Trophoblast cell (in vitro differentiated cells and primary cell): ENCODE data around the gene HMX1. TPM values are rescaled to one million over a fixed set of nuclear protein-coding genes. Genes with fewer than 3 reads are reported as not detected.

Source experiments
- DNase-seq, 2 donors: peaks; one replicate each; pipeline ENCODE4 v3.0.0-alpha.2; 2016
- H2AFZ ChIP-seq: 2 replicates; pipeline ENCODE4 v1.6.1; 2013; ENCODE audit warnings: low read length, moderate library complexity, mild to moderate bottlenecking; ENCODE audit not compliant: insufficient read depth, poor library complexity
- H2AK5ac ChIP-seq: 2 replicates; pipeline ENCODE4 v1.6.1; 2013; ENCODE audit warnings: mild to moderate bottlenecking, low read length
- H2BK120ac ChIP-seq: 2 replicates; pipeline ENCODE4 v1.6.1; 2013; ENCODE audit warnings: low read length, mild to moderate bottlenecking, moderate library complexity; ENCODE audit not compliant: insufficient read depth, poor library complexity
- H2BK12ac ChIP-seq: 2 replicates; pipeline ENCODE4 v1.6.1; 2013; ENCODE audit warnings: mild to moderate bottlenecking, low read length, moderate library complexity
- H2BK5ac ChIP-seq: 2 replicates; pipeline ENCODE4 v1.6.1; 2013; ENCODE audit warnings: low read length, low read depth, moderate library complexity, mild to moderate bottlenecking; ENCODE audit not compliant: poor library complexity
- H3K14ac ChIP-seq: 2 replicates; pipeline ENCODE4 v1.6.1; 2013; ENCODE audit warnings: mild to moderate bottlenecking, low read length
- H3K18ac ChIP-seq: 2 replicates; pipeline ENCODE4 v1.6.1; 2013; ENCODE audit warnings: mild to moderate bottlenecking, low read length
- H3K23ac ChIP-seq: 2 replicates; pipeline ENCODE4 v1.6.1; 2013; ENCODE audit warnings: low read length
- H3K27ac ChIP-seq: 2 replicates; pipeline ENCODE4 v1.5.1; 2013; ENCODE audit warnings: low read depth, mild to moderate bottlenecking, inconsistent platforms, low read length, moderate library complexity
- H3K27me3 ChIP-seq: 2 replicates; pipeline ENCODE4 v1.6.1; 2013; ENCODE audit warnings: inconsistent platforms, mild to moderate bottlenecking, low read length, moderate library complexity; ENCODE audit not compliant: insufficient read depth
- H3K36me3 ChIP-seq, 2 experiments: 1 replicate in 1 of 2; 2 replicates in 1 of 2; pipeline ENCODE4 v1.6.1; 2013; ENCODE audit warnings: low read length in 2 of 2, mild to moderate bottlenecking in 2 of 2, moderate library complexity in 1 of 2; ENCODE audit not compliant: insufficient read depth in 2 of 2, control insufficient read depth in 1 of 2
- H3K4ac ChIP-seq: 2 replicates; pipeline ENCODE4 v1.6.1; 2013; ENCODE audit warnings: low read depth, mild to moderate bottlenecking, low read length, moderate library complexity
- H3K4me1 ChIP-seq, 2 experiments: 1 replicate in 1 of 2; 2 replicates in 1 of 2; pipeline ENCODE4 v1.6.1; 2013; ENCODE audit warnings: low read length in 2 of 2, mild to moderate bottlenecking in 2 of 2, moderate library complexity in 1 of 2; ENCODE audit not compliant: insufficient read depth in 2 of 2, control insufficient read depth in 1 of 2
- H3K4me2 ChIP-seq: 2 replicates; pipeline ENCODE4 v1.6.1; 2013; ENCODE audit warnings: inconsistent platforms, mild to moderate bottlenecking, low read length, moderate library complexity
- H3K4me3 ChIP-seq: 2 replicates; pipeline ENCODE4 v1.5.1; 2013; ENCODE audit warnings: mild to moderate bottlenecking, low read depth, low read length, inconsistent platforms
- H3K79me1 ChIP-seq: one replicate; pipeline ENCODE4 v1.6.1; 2013; ENCODE audit warnings: low read length
- H3K79me2 ChIP-seq: 2 replicates; pipeline ENCODE4 v1.6.1; 2013; ENCODE audit warnings: low read length, mild to moderate bottlenecking; ENCODE audit not compliant: control insufficient read depth, insufficient read depth, poor library complexity
- H3K9ac ChIP-seq: 2 replicates; pipeline ENCODE4 v1.6.1; 2013; ENCODE audit warnings: mild to moderate bottlenecking, low read length
- H3K9me3 ChIP-seq: 2 replicates; pipeline ENCODE4 v1.6.1; 2013; ENCODE audit warnings: low read depth, mild to moderate bottlenecking, control low read depth, inconsistent platforms, low read length; ENCODE audit not compliant: insufficient read depth
- H4K12ac ChIP-seq: 2 replicates; pipeline ENCODE4 v1.6.1; 2013; ENCODE audit warnings: low read depth, mild to moderate bottlenecking, low read length, moderate library complexity
- H4K8ac ChIP-seq: 2 replicates; pipeline ENCODE4 v1.6.1; 2013; ENCODE audit warnings: low read depth, mild to moderate bottlenecking, low read length, moderate library complexity
- H4K91ac ChIP-seq: one replicate; pipeline ENCODE4 v1.6.1; 2013; ENCODE audit warnings: low read depth, mild to moderate bottlenecking, low read length, moderate library complexity
- WGBS: extraction: QIAGEN DNeasy Blood & Tissue Kit; methylation state at CpG from one replicate; pipeline ENCODE4 v1.1.7; 2013; ENCODE audit warnings: missing lambda C conversion rate; ENCODE audit not compliant: insufficient read length, insufficient coverage; ENCODE audit errors: extremely low coverage; 5-methylcytosine and 5-hydroxymethylcytosine counted together
- polyA plus RNA-seq: library from polyadenylated mRNA; stranded (reverse); fragments of 200-250 nt; gene quantifications from 2 replicates; pipeline ENCODE4 v1.2.3, GENCODE V29; 2013

Gene HMX1
- polyA plus RNA-seq = 0.72 and 0.77 TPM in 2 replicates

DNA sequence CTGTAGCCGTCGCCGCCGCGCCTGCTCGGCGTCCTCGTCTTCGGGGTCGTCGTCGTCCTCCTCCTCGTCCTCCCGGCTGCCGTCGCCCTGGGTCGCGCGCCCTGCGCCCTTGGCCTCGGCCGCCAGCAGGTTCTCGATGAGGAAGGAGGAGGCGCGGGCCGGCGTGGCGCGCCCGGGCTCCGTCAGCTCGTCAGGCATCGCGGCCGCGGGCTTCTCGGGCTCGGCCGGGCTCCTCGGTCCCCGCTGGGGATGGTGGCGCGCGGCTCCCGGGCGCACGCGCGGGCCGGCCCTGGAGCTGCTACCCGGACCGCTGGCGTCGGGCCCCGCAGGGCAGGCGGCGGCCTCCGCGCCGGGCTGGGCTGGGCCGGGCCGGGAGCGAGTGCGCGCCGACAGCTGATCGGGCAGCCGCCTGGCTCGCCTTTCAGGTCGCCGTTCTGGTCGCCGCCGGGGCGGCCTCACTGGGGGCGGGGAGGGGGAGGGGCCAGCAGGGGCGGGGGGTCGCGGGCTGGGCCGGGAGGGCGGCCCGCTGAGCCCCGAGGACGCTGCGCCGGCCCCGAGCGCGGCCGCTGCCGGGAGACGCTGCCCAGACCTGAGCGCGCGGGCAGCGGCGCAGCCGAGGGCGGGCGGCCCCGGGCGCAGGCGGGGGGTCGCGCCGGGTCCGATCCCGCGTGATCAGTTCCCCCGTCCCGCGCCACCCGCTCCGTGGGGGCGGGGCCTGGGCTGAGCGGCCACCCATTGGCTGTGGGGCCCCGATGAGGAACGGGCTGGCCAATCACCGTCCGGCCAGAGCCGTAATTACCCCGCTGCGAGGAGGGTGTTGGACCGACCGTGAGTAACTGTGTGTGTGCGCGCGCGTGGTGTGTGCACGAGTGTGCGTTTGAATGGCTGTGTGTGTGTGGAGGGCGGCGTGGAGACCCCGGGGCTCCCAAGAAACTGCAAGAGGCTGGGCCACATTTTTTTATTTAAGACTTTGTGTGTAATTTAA is at the start of gene HMX1:
Gene HMX1 (minus strand): TSS at position 423 of the 985 bp plus-strand sequence. CDS start 225 bp downstream, at position 198.
- peaks cover 4% of the 10 kb centered on the region for H3K9me3 ChIP-seq
- no peak within 1 kb of the TSS for H3K14ac ChIP-seq
- H3K4ac ChIP-seq = no peak within 1 kb of the TSS
- peak within 1 kb of the TSS; percentile 3 for H2AFZ ChIP-seq
- H2BK120ac ChIP-seq = no peak within 1 kb of the TSS
- H3K4me3 ChIP-seq = peak within 1 kb of the TSS; percentile 59
- no peak within 1 kb of the TSS for H2AK5ac ChIP-seq
- H3K79me2 ChIP-seq = no peaks in the 10 kb centered on the region
- H3K9ac ChIP-seq = no peak within 1 kb of the TSS
- no peak within 1 kb of the TSS for H4K12ac ChIP-seq
- no peaks in the 10 kb centered on the region for H3K79me1 ChIP-seq
- peak in 1 of 2 donors; percentile 18 for DNase-seq
- no peak within 1 kb of the TSS for H4K8ac ChIP-seq
- WGBS = no CpG with 5 or more reads among the region's 134 CpGs
- H2BK5ac ChIP-seq = no peak within 1 kb of the TSS
- H3K18ac ChIP-seq = no peak within 1 kb of the TSS
- H3K4me1 ChIP-seq = peaks cover 6% of the 10 kb centered on the region in 2 experiments
- no peak within 1 kb of the TSS for H2BK12ac ChIP-seq
- no peaks in the 10 kb centered on the region for H3K36me3 ChIP-seq
- no peak within 1 kb of the TSS for H3K27ac ChIP-seq
- H4K91ac ChIP-seq = no peak within 1 kb of the TSS
- H3K27me3 ChIP-seq = peaks cover 94% of the 10 kb centered on the region
- no peak within 1 kb of the TSS for H3K23ac ChIP-seq
- peak within 1 kb of the TSS; percentile 71 for H3K4me2 ChIP-seq

DNA sequence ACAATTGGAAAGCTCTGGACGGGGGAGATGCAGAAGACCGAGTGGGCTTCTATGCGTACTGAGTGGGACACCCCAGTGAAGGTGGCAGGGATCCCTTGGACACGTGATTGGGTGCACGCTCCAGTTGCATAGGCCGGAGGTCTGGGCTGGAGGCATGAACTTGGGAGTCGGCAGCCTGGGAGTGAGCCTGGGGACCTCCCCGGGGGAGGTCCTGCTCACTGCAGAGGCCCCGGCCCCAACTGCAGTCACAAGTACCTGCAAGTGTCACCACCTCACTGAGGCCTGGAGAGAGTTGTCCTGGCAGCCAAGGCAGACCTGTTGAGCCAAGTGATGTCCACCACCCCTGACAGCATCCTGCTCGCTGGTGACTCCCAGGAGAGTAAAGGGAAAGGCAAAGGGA is 49.3 kb upstream of the HMX1 start:
- Histone ChIP-seq H2BK120ac (no peak overlapping the region), H3K9me3 (no peaks in the 10 kb centered on the region), H2BK5ac (no peak overlapping the region), H3K27ac (no peak overlapping the region), H4K8ac (no peak overlapping the region), H3K23ac (no peak overlapping the region), H3K14ac (no peak overlapping the region), H3K9ac (no peak overlapping the region), H3K4me3 (no peak overlapping the region), H4K91ac (no peak overlapping the region), H2AK5ac (no peak overlapping the region), H3K79me2 (no peaks in the 10 kb centered on the region), H3K4me2 (no peak overlapping the region), H3K18ac (no peak overlapping the region), H2BK12ac (no peak overlapping the region), H3K79me1 (no peaks in the 10 kb centered on the region), H3K27me3 (no peaks in the 10 kb centered on the region), H4K12ac (no peak overlapping the region), H3K4ac (no peak overlapping the region), H3K36me3 (no peaks in the 10 kb centered on the region), H3K4me1 (no peaks in the 10 kb centered on the region), H2AFZ (no peak overlapping the region)
- DNase-seq = no peak
- no CpG with 5 or more reads among the region's 10 CpGs for WGBS

DNA sequence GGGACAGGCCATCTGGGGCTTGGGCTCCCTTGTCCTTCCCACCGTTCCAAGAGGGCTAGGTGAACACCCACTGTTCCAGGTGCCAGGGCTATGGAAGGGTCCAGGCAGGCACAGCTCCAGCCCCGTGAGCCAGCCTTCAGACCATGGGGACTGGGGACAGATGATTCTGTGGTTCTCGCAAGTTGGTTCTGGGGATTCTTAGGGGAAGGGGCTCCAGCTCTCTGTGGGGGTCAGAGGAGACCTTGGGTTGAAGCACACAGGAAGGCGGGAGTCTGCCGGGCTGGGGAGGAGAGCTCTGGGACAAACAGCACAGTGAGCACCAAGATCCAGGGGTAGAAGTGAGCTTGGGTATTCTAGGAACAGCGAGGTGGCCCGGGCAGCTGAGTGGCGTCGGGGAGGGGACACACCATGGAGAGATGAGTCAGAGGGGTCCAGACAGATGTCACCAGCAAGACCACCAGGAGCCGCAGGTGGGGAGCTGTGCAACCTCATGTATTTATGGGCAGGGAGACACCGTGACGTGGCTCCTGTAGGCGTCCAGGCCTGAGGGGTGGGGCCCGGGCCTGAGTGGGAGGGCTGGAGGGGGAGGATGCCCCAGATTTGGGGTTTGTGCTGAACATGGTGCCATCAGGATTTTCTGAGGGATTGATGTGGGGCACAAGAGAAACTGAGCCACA is 48.8 kb upstream of the HMX1 start:
- Histone ChIP-seq H3K23ac (no peak overlapping the region), H3K4me3 (no peak overlapping the region), H2BK5ac (no peak overlapping the region), H3K18ac (no peak overlapping the region), H4K8ac (no peak overlapping the region), H3K4ac (no peak overlapping the region), H3K27ac (no peak overlapping the region), H3K27me3 (no peaks in the 10 kb centered on the region), H3K79me1 (no peaks in the 10 kb centered on the region), H3K9me3 (no peaks in the 10 kb centered on the region), H2AK5ac (no peak overlapping the region), H2AFZ (no peak overlapping the region), H2BK12ac (no peak overlapping the region), H3K14ac (no peak overlapping the region), H3K36me3 (no peaks in the 10 kb centered on the region), H2BK120ac (no peak overlapping the region), H4K12ac (no peak overlapping the region), H3K4me1 (no peaks in the 10 kb centered on the region), H4K91ac (no peak overlapping the region), H3K9ac (no peak overlapping the region), H3K4me2 (no peak overlapping the region), H3K79me2 (no peaks in the 10 kb centered on the region)
- WGBS = no CpG with 5 or more reads among the region's 14 CpGs
- no peak for DNase-seq

DNA sequence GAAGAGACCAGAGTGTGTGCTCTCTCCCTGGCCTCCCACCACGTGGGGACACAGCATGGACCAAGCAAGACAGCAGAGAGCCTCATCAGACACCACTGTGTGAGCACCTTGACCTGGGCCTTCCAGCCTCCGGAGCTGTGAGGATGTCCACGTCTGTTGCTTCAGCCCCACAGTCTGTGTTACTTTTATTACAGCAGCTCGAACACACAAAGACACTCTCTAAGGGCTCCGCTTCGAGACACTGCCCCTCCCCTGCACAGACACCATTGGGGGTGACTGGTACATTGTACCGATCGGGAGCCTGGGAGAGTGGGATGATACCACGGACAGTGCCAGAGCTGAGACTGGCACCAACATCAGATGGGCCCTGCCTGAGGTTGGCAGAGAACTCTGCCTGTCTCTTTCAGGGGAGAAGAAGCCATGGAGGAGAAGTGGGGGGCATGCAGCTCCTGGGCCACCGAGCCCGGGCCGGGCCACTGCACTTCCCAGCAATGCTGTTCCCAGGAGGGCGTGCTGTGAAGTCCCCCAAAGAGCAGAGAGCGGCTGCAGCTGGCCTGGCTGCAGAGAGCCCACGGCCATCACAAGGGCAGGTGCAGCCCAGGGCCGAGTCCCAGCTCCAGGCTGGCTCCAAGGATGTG is 48.1 kb upstream of the HMX1 start:
- no peaks in the 10 kb centered on the region for H3K4me1 ChIP-seq
- no peak overlapping the region for H3K23ac ChIP-seq
- H3K14ac ChIP-seq = no peak overlapping the region
- no peak overlapping the region for H3K4ac ChIP-seq
- H2BK12ac ChIP-seq = no peak overlapping the region
- no peak overlapping the region for H2AK5ac ChIP-seq
- no peaks in the 10 kb centered on the region for H3K79me2 ChIP-seq
- peaks cover 2% of the 10 kb centered on the region for H3K9me3 ChIP-seq
- no peak overlapping the region for H4K8ac ChIP-seq
- no peak overlapping the region for H4K91ac ChIP-seq
- no peaks in the 10 kb centered on the region for H3K79me1 ChIP-seq
- H4K12ac ChIP-seq = no peak overlapping the region
- H3K36me3 ChIP-seq = no peaks in the 10 kb centered on the region
- no peak overlapping the region for H3K18ac ChIP-seq
- H3K9ac ChIP-seq = no peak overlapping the region
- no peak overlapping the region for H2AFZ ChIP-seq
- H3K27me3 ChIP-seq = no peaks in the 10 kb centered on the region
- H3K4me2 ChIP-seq = no peak overlapping the region
- no peak for DNase-seq
- no peak overlapping the region for H2BK5ac ChIP-seq
- H3K27ac ChIP-seq = no peak overlapping the region
- H3K4me3 ChIP-seq = no peak overlapping the region
- no CpG with 5 or more reads among the region's 16 CpGs for WGBS
- no peak overlapping the region for H2BK120ac ChIP-seq
